ENCODE measurements around the gene TAS2R30. TPM values are rescaled to one million over a fixed set of nuclear protein-coding genes. Genes with fewer than 3 reads are reported as not detected.
"Not testable (repeated sequence)": the region's sequence is repeated elsewhere in the genome, so short reads cannot be mapped to it uniquely, and the experiment has no call there.

The TAS2R30 gene
- total RNA-seq, 4 donors from 2014 or later, result 10.4 to 26.2 (median 17.9) TPM

GRCh38 chr12:11107719-11108118, 26.7 kb downstream of the TAS2R30 start:
- Histone ChIP-seq H3K9me3 (no peaks in the 10 kb centered on the region), H3K36me3 (peaks cover 0 to 3% of the 10 kb centered on the region in 2 donors), H3K27ac (no peak overlapping the region), H3K4me3 (replicated peaks in 1 of 3) (no peak overlapping the region), H3K4me1 (no peaks in the 10 kb centered on the region), H3K27me3 (no peaks in the 10 kb centered on the region)
- intact Hi-C loops (cut with DNase I), result no loop called here
- TF ChIP-seq, protein P1, sequence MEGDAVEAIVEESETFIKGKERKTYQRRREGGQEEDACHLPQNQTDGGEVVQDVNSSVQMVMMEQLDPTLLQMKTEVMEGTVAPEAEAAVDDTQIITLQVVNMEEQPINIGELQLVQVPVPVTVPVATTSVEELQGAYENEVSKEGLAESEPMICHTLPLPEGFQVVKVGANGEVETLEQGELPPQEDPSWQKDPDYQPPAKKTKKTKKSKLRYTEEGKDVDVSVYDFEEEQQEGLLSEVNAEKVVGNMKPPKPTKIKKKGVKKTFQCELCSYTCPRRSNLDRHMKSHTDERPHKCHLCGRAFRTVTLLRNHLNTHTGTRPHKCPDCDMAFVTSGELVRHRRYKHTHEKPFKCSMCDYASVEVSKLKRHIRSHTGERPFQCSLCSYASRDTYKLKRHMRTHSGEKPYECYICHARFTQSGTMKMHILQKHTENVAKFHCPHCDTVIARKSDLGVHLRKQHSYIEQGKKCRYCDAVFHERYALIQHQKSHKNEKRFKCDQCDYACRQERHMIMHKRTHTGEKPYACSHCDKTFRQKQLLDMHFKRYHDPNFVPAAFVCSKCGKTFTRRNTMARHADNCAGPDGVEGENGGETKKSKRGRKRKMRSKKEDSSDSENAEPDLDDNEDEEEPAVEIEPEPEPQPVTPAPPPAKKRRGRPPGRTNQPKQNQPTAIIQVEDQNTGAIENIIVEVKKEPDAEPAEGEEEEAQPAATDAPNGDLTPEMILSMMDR (IDR thresholded peaks at IDR 0.05), result no peak
- no peak for TF ChIP-seq POLR2A (IDR thresholded peaks at IDR 0.05)
- 85 to 93% methylated on average over 1 of the region's 1 CpG for WGBS, 2 donors
- DNase-seq, result no peak

GRCh38 chr12:11106288-11106687, 28.2 kb downstream of the TAS2R30 start:
- intact Hi-C loops (cut with DNase I), result no loop called here
- 97% methylated on average over 2 of the region's 2 CpGs for WGBS, 2 donors
- DNase-seq, result no peak

GRCh38 chr12:11105546-11105945, 28.9 kb downstream of the TAS2R30 start:
- intact Hi-C loops (cut with DNase I), result no loop called here
- Histone ChIP-seq H3K4me1 (no peaks in the 10 kb centered on the region), H3K27ac (no peak overlapping the region), H3K4me3 (replicated peaks in 1 of 3) (no peak overlapping the region), H3K9me3 (no peaks in the 10 kb centered on the region), H3K27me3 (no peaks in the 10 kb centered on the region), H3K36me3 (peaks cover 0 to 3% of the 10 kb centered on the region in 2 donors)
- no peak for DNase-seq
- 71 to 94% methylated on average over 2 of the region's 2 CpGs for WGBS, 2 donors
- TF ChIP-seq POLR2A (IDR thresholded peaks at IDR 0.05), result no peak

More at GRCh38 chr12:11106288-11106687, 28.2 kb downstream of the TAS2R30 start:
- H3K9me3 ChIP-seq, result no peaks in the 10 kb centered on the region
- H3K4me3 ChIP-seq (replicated peaks in 1 of 3), result no peak overlapping the region
- TF ChIP-seq, protein P1 (IDR thresholded peaks at IDR 0.05), result no peak
- no peak for TF ChIP-seq POLR2A (IDR thresholded peaks at IDR 0.05)
- H3K36me3 ChIP-seq, result peaks cover 0 to 3% of the 10 kb centered on the region in 2 donors
- H3K4me1 ChIP-seq, result no peaks in the 10 kb centered on the region
- no peaks in the 10 kb centered on the region for H3K27me3 ChIP-seq
- H3K27ac ChIP-seq, result no peak overlapping the region

DNA sequence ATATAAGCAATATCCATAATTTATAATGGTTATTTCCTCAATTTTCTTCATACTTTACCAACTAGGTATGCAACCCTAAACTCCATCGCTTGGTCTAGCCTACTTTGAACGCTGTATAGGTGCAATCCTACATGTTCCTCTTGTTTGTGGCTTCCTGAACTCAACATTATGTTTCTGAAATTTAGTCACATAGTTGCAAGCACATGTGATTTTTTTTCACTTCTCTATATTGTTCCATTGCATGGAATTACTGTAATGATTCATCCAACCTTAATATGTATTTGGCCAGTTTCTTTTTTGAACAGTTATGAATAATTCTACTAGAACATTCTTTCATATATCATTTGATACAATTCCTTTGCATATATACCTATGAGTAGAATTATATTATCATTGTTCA, 39.5 kb downstream of the TAS2R30 start:
- WGBS, 2 donors, result no CpG with 5 or more reads among the region's 2 CpGs
- H3K27ac ChIP-seq; intact Hi-C loops (cut with DNase I); H3K36me3 ChIP-seq; H3K9me3 ChIP-seq; DNase-seq; H3K4me1 ChIP-seq; H3K27me3 ChIP-seq; H3K4me3 ChIP-seq (replicated peaks in 1 of 3): not testable (repeated sequence)

GRCh38 chr12:11092128-11092527, 42.3 kb downstream of the TAS2R30 start, which contains the start of gene TAS2R43:
TAS2R43 (minus strand) TSS chr12:11092313; CDS start chr12:11092229, 84 bp downstream.
- TF ChIP-seq, protein P1 (IDR thresholded peaks at IDR 0.05), result no peak
- no peak for TF ChIP-seq POLR2A (IDR thresholded peaks at IDR 0.05)
- Histone ChIP-seq H3K27me3 (no peaks in the 10 kb centered on the region), H3K4me3 (replicated peaks in 1 of 3) (no peak within 1 kb of the TSS), H3K36me3 (no peaks in the 10 kb centered on the region), H3K27ac (no peak within 1 kb of the TSS), H3K9me3 (no peaks in the 10 kb centered on the region), H3K4me1 (no peaks in the 10 kb centered on the region)
- 93 to 94% methylated on average over 6 of the region's 6 CpGs for WGBS, 2 donors
- intact Hi-C loops (cut with DNase I), result no loop called here
- no peak for DNase-seq

DNA sequence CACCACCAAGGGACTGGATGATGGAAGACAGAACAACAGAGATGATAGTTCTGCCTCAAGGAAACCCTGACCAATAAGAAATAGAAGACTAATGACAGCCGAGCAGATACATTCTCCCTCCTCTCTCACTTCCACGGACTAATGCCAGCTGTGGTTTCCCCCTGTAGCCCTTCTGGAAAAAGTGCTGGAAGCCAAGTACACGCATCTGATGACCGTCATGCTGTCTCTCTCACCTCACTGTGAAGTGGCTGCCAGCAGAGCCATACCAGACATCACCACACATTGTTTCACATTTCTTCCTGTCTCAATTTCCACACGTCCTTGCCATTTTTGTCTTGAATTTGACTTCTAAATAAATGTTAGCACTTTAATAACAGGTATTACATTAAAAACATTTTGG, 45.2 kb downstream of the TAS2R30 start:
- DNase-seq, result no peak
- no peaks in the 10 kb centered on the region for H3K9me3 ChIP-seq
- intact Hi-C loops (cut with DNase I), result no loop called here
- H3K27me3 ChIP-seq, result no peaks in the 10 kb centered on the region
- H3K4me1 ChIP-seq, result no peaks in the 10 kb centered on the region
- WGBS, 2 donors, result 94 to 97% methylated on average over 4 to 5 of the region's 5 CpGs
- no peaks in the 10 kb centered on the region for H3K36me3 ChIP-seq
- H3K4me3 ChIP-seq (replicated peaks in 1 of 3), result no peak overlapping the region
- H3K27ac ChIP-seq, result no peak overlapping the region
- TF ChIP-seq POLR2A (IDR thresholded peaks at IDR 0.05), result no peak
- TF ChIP-seq, protein P1 (IDR thresholded peaks at IDR 0.05), result no peak
